SK-N-SH treated with all-trans-retinoic acid at 6 μM for 48 hours (cell line): Measurements from ENCODE around the gene GPSM1.

ENCODE experiments used
- BACH2 ChIP-seq: fragments of 250-450 bp; sonication (Bioruptor Pico); IDR thresholded peaks from 2 replicates; pipeline ENCODE4 v1.9.0; 2021; ENCODE audit warnings: mild to moderate bottlenecking, borderline replicate concordance
- RARB ChIP-seq: fragments of 250-450 bp; sonication (Bioruptor Pico); IDR thresholded peaks from 2 replicates; pipeline ENCODE4 v1.8.0; 2021; ENCODE audit warnings: mild to moderate bottlenecking, moderate library complexity
- ZC3H10 ChIP-seq: fragments of 250-450 bp; sonication (Bioruptor Pico); IDR thresholded peaks from 2 replicates; pipeline ENCODE4 v1.5.1; 2021; ENCODE audit warnings: mild to moderate bottlenecking, moderate library complexity
- ZNF8 ChIP-seq: fragments of 450-650 bp; formaldehyde crosslinking; IDR thresholded peaks from 2 replicates; pipeline ENCODE4 v1.5.0; 2020; ENCODE audit warnings: mild to moderate bottlenecking, moderate library complexity
- TF ChIP-seq, protein P1 (sequence below): fragments of 250-450 bp; sonication (Bioruptor Pico); IDR thresholded peaks from 2 replicates; pipeline ENCODE4 v1.8.0; 2020; ENCODE audit warnings: mild to moderate bottlenecking, moderate library complexity, borderline replicate concordance
- TF ChIP-seq, protein P2 (sequence below): fragments of 250-450 bp; sonication (Bioruptor Pico); IDR thresholded peaks from 2 replicates; pipeline ENCODE4 v1.5.1; 2020; ENCODE audit warnings: low read depth, mild to moderate bottlenecking, moderate library complexity

DNA sequence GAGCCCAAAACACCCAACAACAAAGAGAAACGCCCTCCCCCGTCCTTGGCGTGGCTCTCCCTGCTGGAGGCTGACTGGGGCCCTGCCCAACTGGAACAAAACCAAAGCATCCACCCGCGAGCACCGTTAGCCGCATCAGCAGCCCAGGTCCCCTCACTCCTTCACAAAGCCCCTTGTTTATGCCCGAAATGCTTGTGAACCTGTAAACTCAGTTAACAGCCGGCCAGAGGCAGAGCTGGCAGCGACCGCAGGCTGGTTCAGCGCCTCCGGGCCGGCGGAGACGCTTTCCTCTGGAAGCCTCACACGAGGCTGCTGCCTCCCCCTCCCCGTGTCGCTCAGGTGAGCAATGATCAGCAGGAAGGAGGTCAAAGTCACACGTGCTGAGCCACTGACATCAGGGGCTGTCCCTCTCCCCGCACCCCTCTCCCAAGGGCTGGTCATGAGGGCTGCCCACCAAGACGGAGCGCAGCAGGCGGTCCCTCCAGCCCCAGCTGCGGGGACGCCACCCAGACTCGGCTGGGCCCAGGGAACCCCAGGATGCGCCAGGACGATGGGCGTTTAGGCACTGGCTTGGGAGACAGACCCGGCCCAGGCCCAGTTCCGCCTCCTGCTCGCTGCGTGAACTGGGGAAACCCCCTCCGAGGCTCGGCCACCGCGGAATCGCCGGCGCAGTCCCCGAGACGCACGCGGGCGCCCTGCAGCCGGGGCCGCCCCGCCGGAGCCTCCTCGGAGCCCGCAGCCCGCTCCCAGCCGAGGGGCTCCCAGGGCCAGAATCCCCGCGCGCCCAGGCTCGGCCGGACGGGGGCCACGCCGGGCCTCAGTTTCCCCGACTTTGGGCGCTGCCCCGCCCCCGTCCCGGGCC is 72.1 kb downstream of the GPSM1 start:
- TF ChIP-seq ZNF8 (CRISPR knock-in tag) (no peak), RARB (no peak), ZC3H10 (no peak), BACH2 (CRISPR knock-in tag) (no peak)
- TF ChIP-seq, protein P1, sequence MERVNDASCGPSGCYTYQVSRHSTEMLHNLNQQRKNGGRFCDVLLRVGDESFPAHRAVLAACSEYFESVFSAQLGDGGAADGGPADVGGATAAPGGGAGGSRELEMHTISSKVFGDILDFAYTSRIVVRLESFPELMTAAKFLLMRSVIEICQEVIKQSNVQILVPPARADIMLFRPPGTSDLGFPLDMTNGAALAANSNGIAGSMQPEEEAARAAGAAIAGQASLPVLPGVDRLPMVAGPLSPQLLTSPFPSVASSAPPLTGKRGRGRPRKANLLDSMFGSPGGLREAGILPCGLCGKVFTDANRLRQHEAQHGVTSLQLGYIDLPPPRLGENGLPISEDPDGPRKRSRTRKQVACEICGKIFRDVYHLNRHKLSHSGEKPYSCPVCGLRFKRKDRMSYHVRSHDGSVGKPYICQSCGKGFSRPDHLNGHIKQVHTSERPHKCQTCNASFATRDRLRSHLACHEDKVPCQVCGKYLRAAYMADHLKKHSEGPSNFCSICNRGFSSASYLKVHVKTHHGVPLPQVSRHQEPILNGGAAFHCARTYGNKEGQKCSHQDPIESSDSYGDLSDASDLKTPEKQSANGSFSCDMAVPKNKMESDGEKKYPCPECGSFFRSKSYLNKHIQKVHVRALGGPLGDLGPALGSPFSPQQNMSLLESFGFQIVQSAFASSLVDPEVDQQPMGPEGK: no peak
- TF ChIP-seq, protein P2, sequence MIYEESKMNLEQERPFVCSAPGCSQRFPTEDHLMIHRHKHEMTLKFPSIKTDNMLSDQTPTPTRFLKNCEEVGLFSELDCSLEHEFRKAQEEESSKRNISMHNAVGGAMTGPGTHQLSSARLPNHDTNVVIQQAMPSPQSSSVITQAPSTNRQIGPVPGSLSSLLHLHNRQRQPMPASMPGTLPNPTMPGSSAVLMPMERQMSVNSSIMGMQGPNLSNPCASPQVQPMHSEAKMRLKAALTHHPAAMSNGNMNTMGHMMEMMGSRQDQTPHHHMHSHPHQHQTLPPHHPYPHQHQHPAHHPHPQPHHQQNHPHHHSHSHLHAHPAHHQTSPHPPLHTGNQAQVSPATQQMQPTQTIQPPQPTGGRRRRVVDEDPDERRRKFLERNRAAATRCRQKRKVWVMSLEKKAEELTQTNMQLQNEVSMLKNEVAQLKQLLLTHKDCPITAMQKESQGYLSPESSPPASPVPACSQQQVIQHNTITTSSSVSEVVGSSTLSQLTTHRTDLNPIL (CRISPR knock-in tag): no peak
